ENCODE data around the gene MPPE1. TPM values are rescaled to one million over a fixed set of nuclear protein-coding genes. Genes with fewer than 3 reads are reported as not detected.

MPPE1 gene
- total RNA-seq, 1 donor from 2014 or later: 34.5 TPM

GRCh38 chr18:11844436-11844835, 63.7 kb downstream of the MPPE1 start:
- ATAC-seq: no peak
- no peak for DNase-seq (ENCODE audit: missing footprints)
- intact Hi-C loops (cut with DNase I): no loop called here

- DNase-seq (ENCODE audit: missing footprints) (no peak), ATAC-seq (no peak)
- intact Hi-C loops (cut with DNase I): no loop called here
Measured at GRCh38 chr18:11842562-11842961, 65.6 kb downstream of the MPPE1 start.

- ATAC-seq (no peak), DNase-seq (ENCODE audit: missing footprints) (no peak)
- intact Hi-C loops (cut with DNase I): no loop called here
Measured at GRCh38 chr18:11840493-11840892, 67.6 kb downstream of the MPPE1 start.

- ATAC-seq (no peak), DNase-seq (ENCODE audit: missing footprints) (no peak)
- intact Hi-C loops (cut with DNase I): no loop called here
Measured at GRCh38 chr18:11839556-11839955, 68.6 kb downstream of the MPPE1 start.

GRCh38 chr18:11834772-11835171, 73.3 kb downstream of the MPPE1 start:
- intact Hi-C loops (cut with DNase I): no loop called here
- ATAC-seq: no peak
- no peak for DNase-seq (ENCODE audit: missing footprints)

Other genes starting within 250 kb of the MPPE1 start
- 5.1 TPM for gene GNAL, start 219.1 kb downstream of the MPPE1 start, total RNA-seq
- gene CHMP1B, start 56.9 kb downstream of the MPPE1 start, total RNA-seq: 28.6 TPM
- 82.8 TPM for gene IMPA2, start 73.2 kb upstream of the MPPE1 start, total RNA-seq
- not detected for gene ANKRD62, start 185.5 kb upstream of the MPPE1 start, total RNA-seq